T-helper 1 cell treated with Interleukin-12 subunit alpha and Interleukin-12 subunit beta and Interleukin-4 antibody, amounts not matched to agents 30 ng/mL and 1 ng/mL, for 36 hours (primary cell): ENCODE data around the gene REEP6. TPM values are rescaled to one million over a fixed set of nuclear protein-coding genes. Genes with fewer than 3 reads are reported as not detected.
"Not testable (repeated sequence)": the region's sequence is repeated elsewhere in the genome, so short reads cannot be mapped to it uniquely, and the experiment has no call there.

ENCODE experiments used
- intact Hi-C: fragments of 100-400 bp; cut with micrococcal nuclease; formaldehyde crosslinking; loops from one replicate; pipeline ENCODE4 v1.15.1; 2024
- total RNA-seq: library from RNA; stranded (reverse); gene quantifications from 2 replicates; pipeline ENCODE4 v1.2.3, GENCODE V29; 2022

REEP6 gene
- total RNA-seq, 1 donor from 2014 or later: 1.0 TPM

GRCh38 chr19:1521636-1522035 is 30.7 kb downstream of the REEP6 start:
- intact Hi-C loops: no loop called here

GRCh38 chr19:1522061-1522460 is 31.1 kb downstream of the REEP6 start:
- intact Hi-C loops: no loop called here

GRCh38 chr19:1522838-1523237 is 31.9 kb downstream of the REEP6 start:
- intact Hi-C loops: no loop called here

GRCh38 chr19:1523412-1524286 is 32.7 kb downstream of the REEP6 start, which contains the start of gene PLK5:
Gene PLK5 (plus strand): TSS chr19:1524077. CDS start chr19:1526997, 2,920 bp downstream.
- intact Hi-C loops: no loop called here

- intact Hi-C loops: no loop called here
Observed at GRCh38 chr19:1524287-1524971, 33.4 kb downstream of the REEP6 start.

- intact Hi-C loops: no loop called here
Observed at GRCh38 chr19:1524972-1525325, 34.0 kb downstream of the REEP6 start.

DNA sequence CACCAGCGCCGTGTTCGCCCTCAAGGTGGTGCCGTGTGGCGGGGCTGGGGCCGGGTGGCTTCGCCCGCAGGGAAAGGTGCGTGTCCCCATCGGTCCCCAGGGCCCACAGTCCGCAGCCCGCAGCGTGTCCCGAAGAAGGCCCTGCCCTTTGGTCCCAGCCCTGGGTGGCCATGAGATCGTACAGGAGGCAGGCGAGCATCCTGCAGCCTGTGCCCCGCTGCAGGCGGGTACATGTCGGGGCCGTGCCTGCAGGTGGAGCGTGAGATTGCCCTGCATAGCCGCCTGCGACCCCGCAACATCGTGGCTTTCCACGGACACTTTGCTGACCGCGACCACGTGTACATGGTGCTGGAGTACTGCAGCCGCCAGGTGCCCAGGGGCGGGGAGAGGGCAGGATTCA is 34.4 kb downstream of the REEP6 start:
- intact Hi-C loops: no loop called here

GRCh38 chr19:1526066-1526778 is 35.2 kb downstream of the REEP6 start:
- intact Hi-C loops: no loop called here

GRCh38 chr19:1526979-1527649 is 36.1 kb downstream of the REEP6 start:
- intact Hi-C loops: no loop called here

DNA sequence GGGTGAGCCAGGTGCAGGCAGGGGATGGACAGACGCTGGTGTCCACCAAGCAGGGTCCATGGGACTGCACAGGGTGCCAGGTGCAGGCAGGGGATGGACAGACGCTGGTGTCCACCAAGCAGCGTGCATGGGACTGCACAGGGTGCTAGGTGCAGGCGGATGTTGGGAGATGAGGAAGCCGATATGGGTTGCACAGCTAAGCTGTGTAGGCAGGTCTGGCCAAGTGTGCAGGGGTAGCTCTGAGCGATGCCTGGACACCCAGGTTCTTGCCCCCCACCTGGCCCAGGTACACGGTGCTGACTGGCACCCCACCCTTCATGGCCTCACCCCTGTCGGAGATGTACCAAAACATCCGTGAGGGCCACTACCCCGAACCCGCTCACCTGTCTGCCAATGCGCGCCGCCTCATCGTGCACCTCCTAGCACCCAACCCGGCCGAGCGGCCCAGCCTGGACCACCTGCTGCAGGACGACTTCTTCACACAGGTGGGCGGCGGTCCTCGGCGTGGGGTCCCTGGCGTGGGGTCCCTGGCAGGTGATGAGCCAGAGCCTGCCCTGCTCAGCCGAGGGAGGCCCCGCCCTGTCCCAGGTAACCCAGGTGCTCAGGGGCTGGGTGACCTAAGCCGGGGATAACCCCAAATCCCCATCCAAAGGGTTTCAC is 36.8 kb downstream of the REEP6 start:
- intact Hi-C loops: no loop called here

DNA sequence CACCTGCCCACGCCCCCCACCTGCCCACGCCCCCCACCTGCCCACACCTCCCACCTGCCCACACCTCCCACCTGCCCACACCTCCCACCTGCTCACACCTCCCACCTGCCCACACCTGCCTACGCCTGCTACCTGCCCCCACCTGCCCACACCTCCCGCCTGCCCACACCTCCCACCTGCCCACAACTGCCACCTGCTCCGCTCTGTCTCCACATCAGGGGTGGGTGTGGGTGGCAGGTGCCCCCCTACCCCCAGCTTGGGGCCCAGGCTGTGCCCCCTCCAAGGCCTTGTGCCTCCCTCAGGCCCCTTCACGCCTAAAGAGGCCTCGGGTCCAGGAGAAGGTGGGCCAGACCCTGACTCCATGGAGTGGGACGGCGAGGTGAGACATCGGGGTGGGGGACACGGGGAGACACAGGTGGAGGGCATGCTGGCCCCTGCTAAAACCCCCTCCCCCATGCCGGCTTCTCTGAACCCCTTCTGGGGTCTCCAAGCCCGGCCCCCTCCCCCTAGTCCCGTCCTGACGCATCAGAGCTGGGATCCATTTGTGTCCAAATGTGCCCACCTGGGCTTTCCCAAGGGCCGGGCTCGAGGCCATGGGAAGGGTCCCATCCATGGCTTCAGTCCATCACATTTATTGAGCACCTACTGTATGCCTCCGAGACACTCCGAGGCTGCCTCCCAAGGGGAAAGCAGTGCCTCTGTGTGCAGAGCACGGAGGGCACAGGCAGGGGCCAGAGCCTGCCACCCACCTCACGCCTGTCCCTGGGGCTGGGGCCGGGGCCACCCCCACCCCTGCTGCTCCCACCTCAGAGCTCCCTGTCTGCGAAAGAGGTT is 37.8 kb downstream of the REEP6 start:
- intact Hi-C loops: no loop called here

DNA sequence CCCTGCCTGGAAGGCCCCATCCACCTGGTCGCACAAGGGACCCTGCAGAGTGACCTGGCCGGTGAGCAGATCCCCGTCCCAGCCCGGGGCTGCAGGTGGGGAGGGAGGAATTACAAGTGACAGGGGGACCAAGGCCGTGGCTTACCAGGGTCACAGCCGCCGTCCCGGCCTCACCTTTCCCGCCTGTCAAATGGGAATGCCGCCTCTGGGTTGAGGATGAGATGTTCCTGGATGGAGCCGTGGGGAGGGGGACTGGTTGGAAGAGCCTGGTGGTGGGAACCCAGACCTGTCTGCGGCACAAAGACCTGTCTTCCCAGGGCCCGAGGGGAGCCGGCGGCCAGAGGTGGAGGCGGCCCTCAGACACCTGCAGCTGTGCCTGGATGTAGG is 38.4 kb downstream of the REEP6 start:
- intact Hi-C loops: no loop called here

GRCh38 chr19:1530856-1531255 is 39.9 kb downstream of the REEP6 start:
- intact Hi-C loops: not testable (repeated sequence)

- intact Hi-C loops: no loop called here
Observed at GRCh38 chr19:1531587-1531986, 40.6 kb downstream of the REEP6 start.

DNA sequence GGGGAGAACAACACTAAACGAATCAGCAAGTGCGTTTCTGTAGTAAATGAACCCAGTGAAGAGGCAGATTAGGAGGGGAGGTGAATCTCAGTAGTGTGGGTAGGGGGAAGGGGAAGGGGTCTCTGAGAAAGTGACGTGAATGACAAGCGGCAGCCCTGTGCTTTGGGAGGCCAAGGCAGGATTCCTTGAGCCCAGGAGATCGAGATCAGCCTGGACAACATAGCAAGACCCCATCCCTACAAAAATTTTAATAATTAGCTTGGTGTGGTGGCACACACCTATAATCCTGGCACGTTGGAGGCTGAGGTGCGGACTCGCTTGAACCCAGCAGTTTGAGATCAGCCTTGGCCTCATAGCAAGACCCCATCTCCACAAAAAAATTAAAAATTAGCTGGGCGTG is 41.0 kb downstream of the REEP6 start:
- intact Hi-C loops: no loop called here

- intact Hi-C loops: no loop called here
Observed at GRCh38 chr19:1533510-1534150, 42.6 kb downstream of the REEP6 start.

DNA sequence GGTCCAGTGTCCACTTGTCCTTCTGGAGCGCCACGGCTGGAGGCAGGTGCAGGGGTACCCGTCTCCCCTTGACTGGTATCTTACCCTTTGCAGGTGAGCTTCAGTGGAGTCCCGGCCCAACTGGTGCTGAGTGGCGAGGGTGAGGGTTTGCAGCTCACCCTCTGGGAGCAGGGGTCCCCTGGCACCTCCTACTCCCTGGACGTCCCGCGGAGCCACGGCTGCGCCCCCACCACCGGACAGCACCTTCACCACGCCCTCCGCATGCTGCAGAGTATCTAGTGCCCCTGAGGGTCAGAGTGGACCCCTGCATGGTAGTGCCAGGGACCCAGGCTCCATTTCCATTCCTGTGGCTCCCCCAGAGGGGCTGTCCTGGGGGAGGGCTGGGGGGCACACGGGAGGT is 44.0 kb downstream of the REEP6 start:
- intact Hi-C loops: no loop called here

- intact Hi-C loops: not testable (repeated sequence)
Observed at GRCh38 chr19:1535699-1536098, 44.7 kb downstream of the REEP6 start.

DNA sequence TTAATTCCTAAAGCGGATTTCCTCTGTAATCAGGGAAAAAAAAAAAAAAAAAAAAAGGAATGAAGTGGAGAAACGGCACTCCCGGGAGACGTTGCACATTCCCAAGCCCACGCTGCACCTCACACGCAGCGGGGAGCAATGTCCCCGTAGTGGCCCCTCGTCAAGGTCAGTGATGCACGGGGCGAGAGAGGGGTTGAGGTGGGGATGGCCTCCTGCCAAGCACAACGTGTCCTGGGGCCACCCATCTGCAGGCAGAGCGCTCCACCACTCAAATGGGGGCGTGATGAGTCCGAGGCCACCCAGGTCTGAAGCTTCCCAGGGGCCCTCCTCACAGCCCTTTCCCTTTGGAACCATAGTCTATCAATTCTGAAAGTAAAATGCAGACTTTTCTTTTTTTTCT is 48.0 kb downstream of the REEP6 start:
- intact Hi-C loops: no loop called here

- intact Hi-C loops: not testable (repeated sequence)
Observed at GRCh38 chr19:1539749-1540148, 48.8 kb downstream of the REEP6 start.
